IMR-90 (cell line): ENCODE measurements around the gene TRIM4. TPM values are rescaled to one million over a fixed set of nuclear protein-coding genes. Genes with fewer than 3 reads are reported as not detected.
"Not testable (repeated sequence)": the region's sequence is repeated elsewhere in the genome, so short reads cannot be mapped to it uniquely, and the experiment has no call there.

Source experiments
- ATAC-seq: fragments of 200-7000 bp; cut with Tn5 transposase; 2 replicates; pipeline ENCODE4 v1.9.1; 2020; ENCODE audit warnings: low read depth, mild to moderate bottlenecking, moderate library complexity
- BruUV-seq: library from RNA; stranded (reverse); fragments of 400-500 nt; replicated peaks from 2 replicates; lab custom pipeline; 2021; lab: Mats Ljungman, UMichigan
- CTCF ChIA-PET: fragments of 300-600 bp; formaldehyde crosslinking; extraction: SDS; loops from one replicate; lab custom pipeline; 2021; ENCODE audit warnings: antibody characterized with exemption; lab: Yijun Ruan, JAX
- POLR2A ChIA-PET: fragments of 300-600 bp; sonication (Branson Sonifier 250); formaldehyde crosslinking; loops from one replicate; lab custom pipeline; 2022; ENCODE audit warnings: antibody characterized with exemption; ENCODE audit not compliant: unreplicated experiment; lab: Charles Lee
- DNase-seq: peaks from one replicate; pipeline ENCODE4 v3.0.0; 2013
- H2AFZ ChIP-seq: replicated peaks from 2 replicates; pipeline ENCODE3; 2013; ENCODE audit warnings: low read length, mild to moderate bottlenecking; ENCODE audit not compliant: poor library complexity
- H2AK5ac ChIP-seq: 2 replicates; pipeline ENCODE4 v1.6.1; 2013; ENCODE audit warnings: low read depth, low read length, inconsistent platforms
- H2AK9ac ChIP-seq: replicated peaks from 2 replicates; pipeline ENCODE3; 2013; ENCODE audit warnings: mild to moderate bottlenecking, low read depth, low read length, moderate library complexity; ENCODE audit not compliant: poor library complexity
- H2BK120ac ChIP-seq: 2 replicates; pipeline ENCODE4 v1.6.1; 2013; ENCODE audit warnings: low read depth, low read length, inconsistent platforms
- H2BK15ac ChIP-seq: 3 replicates; pipeline ENCODE4 v1.6.1; 2013; ENCODE audit warnings: low read depth, low read length, inconsistent platforms
- H2BK20ac ChIP-seq: 2 replicates; pipeline ENCODE4 v1.6.1; 2013; ENCODE audit warnings: low read depth, mild to moderate bottlenecking, inconsistent platforms, low read length, moderate library complexity
- H2BK5ac ChIP-seq: 2 replicates; pipeline ENCODE4 v1.6.1; 2013; ENCODE audit warnings: mild to moderate bottlenecking, low read depth, low read length, inconsistent platforms; ENCODE audit not compliant: poor library complexity, severe bottlenecking
- H3K14ac ChIP-seq: replicated peaks from 2 replicates; pipeline ENCODE4 v1.6.1; 2013; ENCODE audit warnings: low read depth, low read length, inconsistent platforms
- H3K18ac ChIP-seq: 2 replicates; pipeline ENCODE4 v1.6.1; 2013; ENCODE audit warnings: low read depth, low read length, control low read depth
- H3K23ac ChIP-seq: 2 replicates; pipeline ENCODE4 v1.6.1; 2013; ENCODE audit warnings: low read depth, low read length, inconsistent platforms
- H3K27ac ChIP-seq: 2 replicates; pipeline ENCODE4 v1.5.1; 2013; ENCODE audit warnings: mild to moderate bottlenecking, control low read depth, low read length; ENCODE audit not compliant: insufficient read depth
- H3K27me3 ChIP-seq: 2 replicates; pipeline ENCODE4 v1.6.1; 2013; ENCODE audit warnings: low read length; ENCODE audit not compliant: control insufficient read depth, insufficient read depth
- H3K36me3 ChIP-seq: 2 replicates; pipeline ENCODE4 v1.6.1; 2013; ENCODE audit warnings: low read length, mixed read lengths; ENCODE audit not compliant: control insufficient read depth, insufficient read depth
- H3K4ac ChIP-seq: 2 replicates; pipeline ENCODE4 v1.6.1; 2013; ENCODE audit warnings: low read depth, low read length, inconsistent platforms
- H3K4me1 ChIP-seq: 2 replicates; pipeline ENCODE4 v1.6.1; 2013; ENCODE audit warnings: low read length, mixed read lengths; ENCODE audit not compliant: control insufficient read depth, insufficient read depth
- H3K4me2 ChIP-seq: 2 replicates; pipeline ENCODE4 v1.6.1; 2013; ENCODE audit warnings: low read depth, mild to moderate bottlenecking, control low read depth, low read length, moderate library complexity
- H3K4me3 ChIP-seq: 2 replicates; pipeline ENCODE4 v1.5.1; 2013; ENCODE audit warnings: low read depth, mild to moderate bottlenecking, control low read depth, low read length, moderate library complexity; ENCODE audit not compliant: insufficient read depth
- H3K56ac ChIP-seq: 2 replicates; pipeline ENCODE4 v1.6.1; 2013; ENCODE audit warnings: low read length, inconsistent platforms; ENCODE audit not compliant: insufficient read depth; ENCODE audit errors: extremely low read depth
- H3K79me1 ChIP-seq, 2 experiments: 2 replicates each; pipeline ENCODE4 v1.6.1; 2013; ENCODE audit warnings: low read length in 2 of 2, inconsistent platforms in 1 of 2, low read depth in 1 of 2
- H3K9ac ChIP-seq: 2 replicates; pipeline ENCODE4 v1.6.1; 2013; ENCODE audit warnings: low read depth, low read length, control low read depth
- H3K9me1 ChIP-seq: 2 replicates; pipeline ENCODE4 v1.6.1; 2013; ENCODE audit warnings: low read length, inconsistent platforms; ENCODE audit not compliant: insufficient read depth
- H3K9me3 ChIP-seq: 2 replicates; pipeline ENCODE4 v1.6.1; 2013; ENCODE audit warnings: low read length; ENCODE audit not compliant: control insufficient read depth, insufficient read depth
- H4K20me1 ChIP-seq: 2 replicates; pipeline ENCODE4 v1.6.1; 2013; ENCODE audit warnings: low read length, inconsistent platforms; ENCODE audit not compliant: insufficient read depth
- H4K5ac ChIP-seq: 2 replicates; pipeline ENCODE4 v1.6.1; 2013; ENCODE audit warnings: mild to moderate bottlenecking, low read depth, low read length, control low read depth
- H4K8ac ChIP-seq, 2 experiments: 2 replicates each; pipeline ENCODE4 v1.6.1; 2013; ENCODE audit warnings: low read depth in 2 of 2, low read length in 2 of 2, control low read depth in 1 of 2, inconsistent platforms in 1 of 2
- H4K91ac ChIP-seq: 2 replicates; pipeline ENCODE4 v1.6.1; 2013; ENCODE audit warnings: low read depth, low read length, inconsistent platforms; ENCODE audit not compliant: insufficient read depth
- CEBPB ChIP-seq: IDR thresholded peaks from 2 replicates; pipeline ENCODE4 v1.6.1; 2012; ENCODE audit warnings: low read depth, low read length, improper control_type of control experiment
- CHD1 ChIP-seq: IDR thresholded peaks from 2 replicates; pipeline ENCODE4 v1.6.1; 2012; ENCODE audit warnings: low read depth, low read length, improper control_type of control experiment
- MAFK ChIP-seq: IDR thresholded peaks from 2 replicates; pipeline ENCODE4 v1.6.1; 2012; ENCODE audit warnings: low read depth, low read length, improper control_type of control experiment
- MXI1 ChIP-seq: IDR thresholded peaks from 2 replicates; pipeline ENCODE4 v1.6.1; 2012; ENCODE audit warnings: low read depth, mild to moderate bottlenecking, low read length, moderate library complexity, borderline replicate concordance
- NFE2L2 ChIP-seq: fragments of 150-350 bp; IDR thresholded peaks from 2 replicates; pipeline ENCODE4 v1.6.1; 2016; ENCODE audit warnings: low read depth, mild to moderate bottlenecking, low read length
- POLR2A ChIP-seq: IDR thresholded peaks from 2 replicates; pipeline ENCODE4 v1.6.1; 2012; ENCODE audit warnings: mild to moderate bottlenecking, low read depth, low read length
- RFX5 ChIP-seq: IDR thresholded peaks from 2 replicates; pipeline ENCODE4 v1.8.0; 2012; ENCODE audit warnings: low read depth, mild to moderate bottlenecking, low read length, moderate library complexity
- SMC3 ChIP-seq: fragments of 150-350 bp; IDR thresholded peaks from 2 replicates; pipeline ENCODE4 v1.6.1; 2016; ENCODE audit warnings: low read depth, mild to moderate bottlenecking, antibody characterized with exemption, low read length, moderate library complexity
- WGBS, 2 experiments: methylation state at CpG; one replicate each; pipeline versions ENCODE4 v1.1.5 to v1.1.7; 2013; ENCODE audit warnings: missing lambda C conversion rate in 2 of 2; ENCODE audit not compliant: insufficient read length in 1 of 2; ENCODE audit errors: extremely low coverage in 2 of 2; 5-methylcytosine and 5-hydroxymethylcytosine counted together
- dilution Hi-C: fragments of 300-500 bp; cut with HindIII; formaldehyde crosslinking; loops from one replicate; pipeline ENCODE4 v1.14.3; 2018; ENCODE audit warnings: low sequenced_read_pairs; ENCODE audit not compliant: unreplicated experiment
- in situ Hi-C: fragments of 300-500 bp; cut with MboI; formaldehyde crosslinking; loops from 3 replicates; pipeline ENCODE4 v1.14.3; 2019; ENCODE audit warnings: low sequenced_read_pairs, inconsistent platforms, mixed read lengths
- intact Hi-C: fragments of 100-400 bp; cut with micrococcal nuclease; formaldehyde crosslinking; loops from 2 replicates; pipeline ENCODE4 v1.10.0; 2022
- polyA plus RNA-seq, 3 experiments: library from polyadenylated mRNA; depleted of rRNA; stranded (reverse); fragments of >200 nt; gene quantifications; 2 replicates each; pipeline ENCODE4 v1.2.3, GENCODE V29; 2012; ENCODE audit warnings: low replicate concordance in 1 of 3
- total RNA-seq: library from RNA; depleted of rRNA; stranded (reverse); fragments of >200 nt; gene quantifications from 2 replicates; pipeline ENCODE4 v1.2.3, GENCODE V29; 2012
- TF ChIP-seq, protein P1 (sequence below): fragments of 150-350 bp; IDR thresholded peaks from 2 replicates; pipeline ENCODE4 v1.6.1; 2016; ENCODE audit warnings: low read depth, mild to moderate bottlenecking, low read length, moderate library complexity, borderline replicate concordance

TRIM4 gene
- total and polyA plus RNA-seq, 2 of the 4 experiments (the other 2 are of a cell fraction), result 10.6 to 13.4 TPM

DNA sequence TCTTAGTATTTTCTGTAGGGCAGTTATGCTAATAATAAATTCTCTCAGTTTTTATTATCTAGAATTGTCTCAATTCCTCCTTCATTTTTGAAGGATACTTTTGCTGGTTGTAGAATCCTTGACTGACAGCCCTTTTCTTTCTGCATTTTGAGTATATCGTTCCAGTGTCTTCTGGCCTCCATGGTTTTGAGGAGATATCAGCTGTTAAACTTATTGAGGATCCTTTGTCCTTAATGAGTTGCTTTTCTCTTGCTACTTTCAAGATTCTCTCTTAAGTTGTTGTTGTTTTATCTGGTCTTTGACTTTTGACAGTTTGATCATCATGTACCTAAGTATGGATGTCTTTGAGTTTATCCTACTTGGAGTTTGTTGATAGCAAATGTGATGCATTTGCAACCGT lies 19.0 kb upstream of the TRIM4 start:
- H3K4me2 ChIP-seq, result no peak overlapping the region
- H3K36me3 ChIP-seq, result no peaks in the 10 kb centered on the region
- H3K4me1 ChIP-seq, result no peaks in the 10 kb centered on the region
- H3K4me3 ChIP-seq, result no peak overlapping the region
- H3K9ac ChIP-seq, result no peak overlapping the region
- H4K91ac ChIP-seq, result no peak overlapping the region
- ATAC-seq, result no peak
- no peak overlapping the region for H2AFZ ChIP-seq
- no peak overlapping the region for H4K5ac ChIP-seq
- dilution Hi-C loops, result no loop called here
- no peaks in the 10 kb centered on the region for H3K79me1 ChIP-seq
- no CpG with 5 or more reads among the region's 2 CpGs for WGBS, 2 experiments
- H2AK5ac ChIP-seq, result no peak overlapping the region
- 0 out of 2 replicates have a peak, but pooled peaks cover 2% of the 10 kb centered on the region for H3K9me3 ChIP-seq
- DNase-seq, result no peak
- in situ Hi-C loops, result no loop called here
- no peak overlapping the region for H2BK5ac ChIP-seq
- H3K27ac ChIP-seq, result no peak overlapping the region
- no peak overlapping the region for H3K18ac ChIP-seq
- no peak overlapping the region for H2BK20ac ChIP-seq
- no peaks in the 10 kb centered on the region for H3K9me1 ChIP-seq
- H4K8ac ChIP-seq, result no peak overlapping the region
- H4K20me1 ChIP-seq, result no peaks in the 10 kb centered on the region
- no TSS peak for BruUV-seq
- TF ChIP-seq POLR2A, result no peak
- TF ChIP-seq MAFK, result no peak
- TF ChIP-seq, protein P1, sequence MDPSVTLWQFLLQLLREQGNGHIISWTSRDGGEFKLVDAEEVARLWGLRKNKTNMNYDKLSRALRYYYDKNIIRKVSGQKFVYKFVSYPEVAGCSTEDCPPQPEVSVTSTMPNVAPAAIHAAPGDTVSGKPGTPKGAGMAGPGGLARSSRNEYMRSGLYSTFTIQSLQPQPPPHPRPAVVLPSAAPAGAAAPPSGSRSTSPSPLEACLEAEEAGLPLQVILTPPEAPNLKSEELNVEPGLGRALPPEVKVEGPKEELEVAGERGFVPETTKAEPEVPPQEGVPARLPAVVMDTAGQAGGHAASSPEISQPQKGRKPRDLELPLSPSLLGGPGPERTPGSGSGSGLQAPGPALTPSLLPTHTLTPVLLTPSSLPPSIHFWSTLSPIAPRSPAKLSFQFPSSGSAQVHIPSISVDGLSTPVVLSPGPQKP, result no peak
- TF ChIP-seq NFE2L2, result no peak
- no peak for TF ChIP-seq CEBPB
- TF ChIP-seq CHD1, result no peak
- TF ChIP-seq MXI1, result no peak
- no peak for TF ChIP-seq SMC3
- no peak for TF ChIP-seq RFX5
- no peak overlapping the region; the same call in 2 of the 3 replicates for H2BK15ac ChIP-seq
- CTCF ChIA-PET, result no interaction called here
- H3K56ac ChIP-seq, result no peak overlapping the region
- no peak overlapping the region for H3K4ac ChIP-seq
- H3K27me3 ChIP-seq, result peaks cover 15% of the 10 kb centered on the region
- H2BK120ac ChIP-seq, result no peak overlapping the region
- POLR2A ChIA-PET, result no interaction called here
- no peak overlapping the region for H2AK9ac ChIP-seq
- H3K23ac ChIP-seq, result no peak overlapping the region
- H3K14ac ChIP-seq, result no peak overlapping the region
- intact Hi-C loops, result no loop called here

DNA sequence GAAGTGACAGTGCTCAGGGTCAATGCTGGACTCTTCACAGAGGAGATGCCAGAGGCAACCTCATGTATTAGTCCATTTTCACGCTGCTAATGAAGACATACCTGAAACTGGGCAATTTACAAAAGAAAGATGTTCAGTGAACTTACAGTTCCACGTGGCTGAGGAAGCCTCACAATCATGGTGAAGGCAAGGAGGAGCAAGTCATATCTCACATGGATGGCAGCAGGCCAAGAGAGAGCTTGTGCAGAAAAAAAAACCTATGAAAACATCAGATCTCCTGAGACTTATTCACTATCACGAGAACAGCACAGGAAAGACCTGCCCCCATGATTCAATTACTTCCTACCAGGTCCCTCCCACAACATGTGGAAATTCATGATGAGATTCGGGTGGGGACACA lies 15.7 kb upstream of the TRIM4 start:
- H4K91ac ChIP-seq, result not testable (repeated sequence)

More for the DNA sequence above, 15.7 kb upstream of the TRIM4 start:
- H3K9me1 ChIP-seq, H2BK20ac ChIP-seq, CTCF ChIA-PET, H3K27ac ChIP-seq, H3K4ac ChIP-seq, DNase-seq, H3K9ac ChIP-seq, H4K20me1 ChIP-seq, H3K56ac ChIP-seq, H3K18ac ChIP-seq, H4K5ac ChIP-seq, H3K23ac ChIP-seq, POLR2A ChIA-PET, BruUV-seq, H2AK5ac ChIP-seq, H2BK120ac ChIP-seq, H2AK9ac ChIP-seq, dilution Hi-C loops, H2BK15ac ChIP-seq, H3K9me3 ChIP-seq, H3K4me3 ChIP-seq, in situ Hi-C loops, H3K4me1 ChIP-seq, H3K79me1 ChIP-seq, H2BK5ac ChIP-seq, H3K14ac ChIP-seq, intact Hi-C loops, H4K8ac ChIP-seq, H3K36me3 ChIP-seq, ATAC-seq, H3K4me2 ChIP-seq: not testable (repeated sequence)
- Histone ChIP-seq H3K27me3 (peaks cover 26% of the 10 kb centered on the region), H2AFZ (peak overlapping the region; percentile 49)
- WGBS, 2 experiments, result 15% methylated on average over 3 of the region's 4 CpGs; no CpG with 5 or more reads in 1 of the 2 experiments
